ENCODE data around the gene NPAS2. TPM values are rescaled to one million over a fixed set of nuclear protein-coding genes. Genes with fewer than 3 reads are reported as not detected.

The NPAS2 gene
- total RNA-seq, 1 experiment from 2014 or later = 38.3 TPM

- Histone ChIP-seq H3K79me2 (ENCODE audit: low read depth) (peaks cover 6% of the 10 kb centered on the region), H2AFZ (no peak overlapping the region), H3K36me3 (ENCODE audit: low read depth) (peaks cover 20% of the 10 kb centered on the region; the same call in 1 of the 2 replicates), H3K27ac (no peak overlapping the region), H3K4me3 (no peak overlapping the region), H3K4me2 (no peak overlapping the region), H3F3A (ENCODE audit: insufficient read depth, low read depth) (peaks cover 32% of the 10 kb centered on the region), H4K20me1 (ENCODE audit: insufficient read depth) (no peaks in the 10 kb centered on the region), H3K9me3 (ENCODE audit: insufficient read depth, low read depth) (no peaks in the 10 kb centered on the region), H3K27me3 (ENCODE audit: insufficient read depth, low read depth) (no peaks in the 10 kb centered on the region), H3K4me1 (replicated peaks; ENCODE audit: insufficient read depth) (no peaks in the 10 kb centered on the region; the same call in 1 of the 2 replicates), H3K9me2 (ENCODE audit: insufficient read depth) (no peaks in the 10 kb centered on the region)
- TF ChIP-seq EZH2 (IDR thresholded peaks at IDR 0.05; ENCODE audit: low read depth) (no peak), CTCF (conservative IDR thresholded peaks at IDR 0.05) (no peak)
- BruUV-seq (replicated peaks) = no TSS peak
- ChIA-PET CTCF (no interaction called here), POLR2A (ENCODE audit: unreplicated experiment) (no interaction called here)
- DNase-seq = no peak
- intact Hi-C loops (cut with micrococcal nuclease; ENCODE audit: unreplicated experiment) = no loop called here
These were observed 177.7 kb downstream of the NPAS2 start for GRCh38 chr2:100997509-100998234.

- H3K27ac ChIP-seq = no peak overlapping the region
- BruUV-seq (replicated peaks) = no TSS peak
- H4K20me1 ChIP-seq (ENCODE audit: insufficient read depth) = peaks cover 3% of the 10 kb centered on the region; the same call in 1 of the 2 replicates
- no peak overlapping the region for H2AFZ ChIP-seq
- H3K9me2 ChIP-seq (ENCODE audit: insufficient read depth) = no peaks in the 10 kb centered on the region
- no peaks in the 10 kb centered on the region; the same call in 1 of the 2 replicates for H3K4me1 ChIP-seq (replicated peaks; ENCODE audit: insufficient read depth)
- ChIA-PET CTCF (no interaction called here), POLR2A (ENCODE audit: unreplicated experiment) (no interaction called here)
- no peak overlapping the region for H3K4me3 ChIP-seq
- H3F3A ChIP-seq (ENCODE audit: insufficient read depth, low read depth) = peaks cover 37% of the 10 kb centered on the region
- H3K79me2 ChIP-seq (ENCODE audit: low read depth) = peaks cover 12% of the 10 kb centered on the region
- intact Hi-C loops (cut with micrococcal nuclease; ENCODE audit: unreplicated experiment) = no loop called here
- H3K4me2 ChIP-seq = no peak overlapping the region
- peaks cover 23% of the 10 kb centered on the region for H3K36me3 ChIP-seq (ENCODE audit: low read depth)
- H3K27me3 ChIP-seq (ENCODE audit: insufficient read depth, low read depth) = no peaks in the 10 kb centered on the region
- TF ChIP-seq CTCF (conservative IDR thresholded peaks at IDR 0.05) (no peak), EZH2 (IDR thresholded peaks at IDR 0.05; ENCODE audit: low read depth) (no peak)
- H3K9me3 ChIP-seq (ENCODE audit: insufficient read depth, low read depth) = no peaks in the 10 kb centered on the region
- no peak for DNase-seq
These were observed 178.3 kb downstream of the NPAS2 start for GRCh38 chr2:100998235-100998573.

GRCh38 chr2:100999995-101000394, 180.1 kb downstream of the NPAS2 start:
- Histone ChIP-seq H3K4me1 (replicated peaks; ENCODE audit: insufficient read depth) (peaks cover 11% of the 10 kb centered on the region), H3K36me3 (ENCODE audit: low read depth) (peaks cover 30% of the 10 kb centered on the region), H3K79me2 (ENCODE audit: low read depth) (peaks cover 30% of the 10 kb centered on the region), H2AFZ (no peak overlapping the region), H3K9me3 (ENCODE audit: insufficient read depth, low read depth) (no peaks in the 10 kb centered on the region), H3K4me2 (no peak overlapping the region), H3K4me3 (no peak overlapping the region), H3K9me2 (ENCODE audit: insufficient read depth) (no peaks in the 10 kb centered on the region), H3K27me3 (ENCODE audit: insufficient read depth, low read depth) (no peaks in the 10 kb centered on the region), H4K20me1 (ENCODE audit: insufficient read depth) (peaks cover 21% of the 10 kb centered on the region), H3K27ac (no peak overlapping the region), H3F3A (ENCODE audit: insufficient read depth, low read depth) (peaks cover 48% of the 10 kb centered on the region)
- ChIA-PET POLR2A (ENCODE audit: unreplicated experiment) (no interaction called here), CTCF (no interaction called here)
- intact Hi-C loops (cut with micrococcal nuclease; ENCODE audit: unreplicated experiment) = no loop called here
- no peak for DNase-seq
- no TSS peak for BruUV-seq (replicated peaks)
- TF ChIP-seq CTCF (conservative IDR thresholded peaks at IDR 0.05) (no peak), EZH2 (IDR thresholded peaks at IDR 0.05; ENCODE audit: low read depth) (no peak)

Measured in PC-9 (cell line).